ENCODE results near the gene INTS1. TPM values are rescaled to one million over a fixed set of nuclear protein-coding genes. Genes with fewer than 3 reads are reported as not detected.
A peak's percentile ranks its signal among the peaks of the same experiment; 100 is the strongest.

INTS1 gene
- total RNA-seq, 6 donors from 2014 or later: 38.6 to 215 (median 72.3) TPM

GRCh38 chr7:1512781-1513656 is 8.8 kb upstream of the INTS1 start:
- WGBS, 2 donors: 52 to 77% methylated on average over 11 to 35 of the region's 35 CpGs
- no peaks in the 10 kb centered on the region for H3K27me3 ChIP-seq
- H3K27ac ChIP-seq: peak overlapping the region; percentile 75 to 88 (median 82)
- H3K4me1 ChIP-seq: peaks cover 3 to 17% (median 8%) of the 10 kb centered on the region in 4 donors
- ATAC-seq (ENCODE audit: low FRiP score in 2 of 2): peak; percentile 71 to 87
- peak; percentile 80 to 84 for DNase-seq
- H3K4me3 ChIP-seq: peak overlapping the region in 2 of 4 donors; percentile 1 to 18
- H3K9me3 ChIP-seq: no peaks in the 10 kb centered on the region
- no peaks in the 10 kb centered on the region for H3K36me3 ChIP-seq
- TF ChIP-seq CTCF (IDR thresholded peaks at IDR 0.05) (no peak), POLR2AphosphoS5 (IDR thresholded peaks at IDR 0.05) (peak in 1 of 2 donors; percentile 37), POLR2A (IDR thresholded peaks at IDR 0.05) (peak in 1 of 4 donors; percentile 55), EP300 (IDR thresholded peaks at IDR 0.05) (peak in 1 of 4 donors; percentile 14)

GRCh38 chr7:1511444-1512422 is 7.5 kb upstream of the INTS1 start:
- ATAC-seq (ENCODE audit: low FRiP score in 2 of 2) (no peak), DNase-seq (peak in 1 of 2 donors; percentile 58)
- TF ChIP-seq POLR2AphosphoS5 (IDR thresholded peaks at IDR 0.05) (no peak), EP300 (IDR thresholded peaks at IDR 0.05) (no peak), POLR2A (IDR thresholded peaks at IDR 0.05) (no peak), CTCF (IDR thresholded peaks at IDR 0.05) (no peak)
- H3K4me3 ChIP-seq: no peak overlapping the region
- H3K9me3 ChIP-seq: no peaks in the 10 kb centered on the region
- 72 to 80% methylated on average over 20 to 28 of the region's 30 CpGs for WGBS, 2 donors
- no peaks in the 10 kb centered on the region for H3K36me3 ChIP-seq
- no peaks in the 10 kb centered on the region for H3K27me3 ChIP-seq
- peaks cover 5 to 19% (median 9%) of the 10 kb centered on the region in 4 donors for H3K4me1 ChIP-seq
- H3K27ac ChIP-seq: no peak overlapping the region

GRCh38 chr7:1510780-1511154 is 6.6 kb upstream of the INTS1 start:
- H3K36me3 ChIP-seq: no peaks in the 10 kb centered on the region
- H3K4me3 ChIP-seq: no peak overlapping the region
- peak in 1 of 2 donors; percentile 66 for DNase-seq
- no peak for ATAC-seq (ENCODE audit: low FRiP score in 2 of 2)
- no peak overlapping the region for H3K27ac ChIP-seq
- WGBS, 2 donors: 56% methylated on average over 13 of the region's 16 CpGs; no CpG with 5 or more reads in 1 of the 2 donors
- H3K27me3 ChIP-seq: no peaks in the 10 kb centered on the region
- TF ChIP-seq POLR2AphosphoS5 (IDR thresholded peaks at IDR 0.05): no peak
- no peak for TF ChIP-seq POLR2A (IDR thresholded peaks at IDR 0.05)
- no peak for TF ChIP-seq CTCF (IDR thresholded peaks at IDR 0.05)
- no peak for TF ChIP-seq EP300 (IDR thresholded peaks at IDR 0.05)
- peaks cover 6 to 21% (median 9%) of the 10 kb centered on the region in 4 donors for H3K4me1 ChIP-seq
- H3K9me3 ChIP-seq: no peaks in the 10 kb centered on the region

- Histone ChIP-seq H3K9me3 (no peaks in the 10 kb centered on the region), H3K4me1 (peaks cover 6 to 24% (median 15%) of the 10 kb centered on the region in 4 donors), H3K27ac (no peak overlapping the region), H3K27me3 (no peaks in the 10 kb centered on the region), H3K4me3 (no peak overlapping the region), H3K36me3 (no peaks in the 10 kb centered on the region)
- 77 to 90% methylated on average over 14 of the region's 14 CpGs for WGBS, 2 donors
- TF ChIP-seq CTCF (IDR thresholded peaks at IDR 0.05) (no peak), POLR2AphosphoS5 (IDR thresholded peaks at IDR 0.05) (no peak), POLR2A (IDR thresholded peaks at IDR 0.05) (no peak), EP300 (IDR thresholded peaks at IDR 0.05) (no peak)
- ATAC-seq (ENCODE audit: low FRiP score in 2 of 2): no peak
- peak in 1 of 2 donors; percentile 73 for DNase-seq
Observed at GRCh38 chr7:1509226-1509625, 5.0 kb upstream of the INTS1 start.
